ENCODE results near the gene VAV2. TPM values are rescaled to one million over a fixed set of nuclear protein-coding genes. Genes with fewer than 3 reads are reported as not detected.

VAV2 gene
- total and polyA plus RNA-seq, 2 experiments from 2014 or later = 8.1 to 28.9 TPM

- Histone ChIP-seq H3K27me3 (ENCODE audit: insufficient read depth) (no peaks in the 10 kb centered on the region), H3K36me3 (ENCODE audit: insufficient read depth) (no peaks in the 10 kb centered on the region), H3F3A (replicated peaks; ENCODE audit: low read depth) (no peaks in the 10 kb centered on the region), H3K4me2 (no peak overlapping the region), H3K4me3 (no peak overlapping the region), H3K27ac (ENCODE audit: low read depth) (no peak overlapping the region), H3K9me2 (ENCODE audit: insufficient read depth) (no peaks in the 10 kb centered on the region), H2AFZ (no peak overlapping the region), H3K4me1 (ENCODE audit: insufficient read depth) (no peaks in the 10 kb centered on the region), H3K79me2 (replicated peaks; ENCODE audit: insufficient read depth) (no peaks in the 10 kb centered on the region), H4K20me1 (replicated peaks; ENCODE audit: insufficient read depth) (no peaks in the 10 kb centered on the region)
- peaks cover 5% of the 10 kb centered on the region; the same call in 2 of the 3 replicates for H3K4me1 Mint-ChIP-seq
- ATAC-seq = no peak
- H3K9me3 Mint-ChIP-seq = no peaks in the 10 kb centered on the region
- H3K27ac Mint-ChIP-seq = no peak overlapping the region
- H3K27me3 Mint-ChIP-seq (ENCODE audit: insufficient read depth, low read depth, poor library complexity) = peaks cover 9% of the 10 kb centered on the region
- no peaks in the 10 kb centered on the region; the same call in 2 of the 3 replicates for H3K36me3 Mint-ChIP-seq (ENCODE audit: low read depth)
- DNase-seq (ENCODE audit: low spot score) = no peak
- TF ChIP-seq JUNB (IDR thresholded peaks at IDR 0.05; ENCODE audit: unreplicated experiment) (no peak), ZNF114 (CRISPR knock-in tag; IDR thresholded peaks at IDR 0.05) (no peak), CREB1 (CRISPR knock-in tag; IDR thresholded peaks at IDR 0.05; ENCODE audit: low read depth) (no peak), REST (IDR thresholded peaks at IDR 0.05; ENCODE audit: unreplicated experiment) (no peak), ETS1 (IDR thresholded peaks at IDR 0.05) (no peak), POLR2AphosphoS5 (IDR thresholded peaks at IDR 0.05; ENCODE audit: low read depth) (no peak), NANOG (IDR thresholded peaks at IDR 0.05; ENCODE audit: borderline replicate concordance) (no peak), EZH2phosphoT487 (IDR thresholded peaks at IDR 0.05; ENCODE audit: unreplicated experiment) (no peak), ZNF331 (CRISPR knock-in tag; IDR thresholded peaks at IDR 0.05; ENCODE audit: low read depth) (no peak), EZH2 (IDR thresholded peaks at IDR 0.05; ENCODE audit: low read depth, unreplicated experiment) (no peak), ZNF462 (CRISPR knock-in tag; IDR thresholded peaks at IDR 0.05) (no peak), STAT1 (IDR thresholded peaks at IDR 0.05; ENCODE audit: unreplicated experiment) (no peak)
- TF ChIP-seq, protein P1, sequence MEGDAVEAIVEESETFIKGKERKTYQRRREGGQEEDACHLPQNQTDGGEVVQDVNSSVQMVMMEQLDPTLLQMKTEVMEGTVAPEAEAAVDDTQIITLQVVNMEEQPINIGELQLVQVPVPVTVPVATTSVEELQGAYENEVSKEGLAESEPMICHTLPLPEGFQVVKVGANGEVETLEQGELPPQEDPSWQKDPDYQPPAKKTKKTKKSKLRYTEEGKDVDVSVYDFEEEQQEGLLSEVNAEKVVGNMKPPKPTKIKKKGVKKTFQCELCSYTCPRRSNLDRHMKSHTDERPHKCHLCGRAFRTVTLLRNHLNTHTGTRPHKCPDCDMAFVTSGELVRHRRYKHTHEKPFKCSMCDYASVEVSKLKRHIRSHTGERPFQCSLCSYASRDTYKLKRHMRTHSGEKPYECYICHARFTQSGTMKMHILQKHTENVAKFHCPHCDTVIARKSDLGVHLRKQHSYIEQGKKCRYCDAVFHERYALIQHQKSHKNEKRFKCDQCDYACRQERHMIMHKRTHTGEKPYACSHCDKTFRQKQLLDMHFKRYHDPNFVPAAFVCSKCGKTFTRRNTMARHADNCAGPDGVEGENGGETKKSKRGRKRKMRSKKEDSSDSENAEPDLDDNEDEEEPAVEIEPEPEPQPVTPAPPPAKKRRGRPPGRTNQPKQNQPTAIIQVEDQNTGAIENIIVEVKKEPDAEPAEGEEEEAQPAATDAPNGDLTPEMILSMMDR (conservative IDR thresholded peaks at IDR 0.05; ENCODE audit: low read depth in 2 of 2) = no peak
- H3K4me3 Mint-ChIP-seq = no peak overlapping the region
Observed at GRCh38 chr9:133811471-133811870, 180.7 kb downstream of the VAV2 start.

Data from GM23338 (cell line).